Immature natural killer cell (primary cell): ENCODE measurements around the gene TAS2R40. TPM values are rescaled to one million over a fixed set of nuclear protein-coding genes. Genes with fewer than 3 reads are reported as not detected.
A peak's percentile ranks its signal among the peaks of the same experiment; 100 is the strongest.
"Not testable (repeated sequence)": the region's sequence is repeated elsewhere in the genome, so short reads cannot be mapped to it uniquely, and the experiment has no call there.

ENCODE experiments used
- DNase-seq, 3 donors: peaks; one replicate each; pipeline ENCODE4 v3.0.0; 2022; ENCODE audit warnings: mixed read lengths in 1 of 3
- H3K27ac Mint-ChIP-seq, 6 donors: one replicate each; pipeline ENCODE4 v1.8.0; 2020; ENCODE audit warnings: mixed read lengths in 6 of 6, mild to moderate bottlenecking in 5 of 6, inconsistent platforms in 4 of 6, moderate library complexity in 3 of 6
- H3K27me3 Mint-ChIP-seq, 3 donors: one replicate each; pipeline ENCODE4 v1.8.0; 2020 to 2021; ENCODE audit warnings: low read depth in 3 of 3, mild to moderate bottlenecking in 3 of 3, mixed read lengths in 3 of 3, moderate library complexity in 3 of 3, inconsistent platforms in 1 of 3
- H3K36me3 Mint-ChIP-seq, 3 donors: one replicate each; pipeline ENCODE4 v1.8.0; 2020; ENCODE audit warnings: mixed read lengths in 3 of 3, inconsistent platforms in 2 of 3, mild to moderate bottlenecking in 2 of 3
- H3K4me1 Mint-ChIP-seq, 2 donors: one replicate each; pipeline ENCODE4 v1.8.0; 2020; ENCODE audit warnings: inconsistent platforms in 2 of 2, mild to moderate bottlenecking in 2 of 2, mixed read lengths in 2 of 2, moderate library complexity in 1 of 2
- H3K4me3 Mint-ChIP-seq, 5 donors: one replicate each; pipeline ENCODE4 v1.8.0; 2020; ENCODE audit warnings: mild to moderate bottlenecking in 5 of 5, mixed read lengths in 5 of 5, inconsistent platforms in 3 of 5, moderate library complexity in 3 of 5
- H3K9me3 Mint-ChIP-seq, 6 donors: one replicate each; pipeline ENCODE4 v1.8.0; 2020; ENCODE audit warnings: mild to moderate bottlenecking in 6 of 6, mixed read lengths in 6 of 6, inconsistent platforms in 4 of 6, moderate library complexity in 3 of 6
- polyA plus RNA-seq, 3 donors: library from polyadenylated mRNA; unstranded; fragments of 300-500 nt; fragmentation: Illumina TruSeq; gene quantifications; one replicate each; pipeline ENCODE4 v1.2.3, GENCODE V29; 2021

The TAS2R40 gene
- polyA plus RNA-seq, 3 donors from 2014 or later, result not detected

DNA sequence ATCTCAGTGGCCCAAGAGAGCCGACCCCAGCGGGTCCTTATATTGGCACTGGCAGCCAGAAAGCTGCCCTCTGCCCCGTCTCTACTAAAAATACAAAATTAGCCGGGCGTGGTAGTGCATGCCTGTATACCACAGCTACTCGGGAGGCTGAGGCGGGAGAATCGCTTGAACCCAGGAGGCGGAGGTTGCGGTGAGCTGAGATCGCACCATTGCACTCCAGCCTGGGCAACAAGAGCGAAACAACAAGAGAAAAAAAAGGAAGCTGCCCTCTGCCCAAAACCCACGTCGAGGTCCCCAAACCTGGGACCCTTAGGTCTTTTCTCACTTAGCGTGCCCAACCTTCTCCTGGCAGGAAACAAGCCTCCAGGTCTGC is 42.3 kb downstream of the TAS2R40 start:
- H3K36me3 Mint-ChIP-seq, result peaks cover 5 to 16% (median 7%) of the 10 kb centered on the region in 3 donors
- H3K4me1 Mint-ChIP-seq, result peaks cover 30 to 44% of the 10 kb centered on the region in 2 donors
- H3K4me3 Mint-ChIP-seq, result peak overlapping the region; percentile 87 to 97 (median 95)
- peak overlapping the region; percentile 82 to 95 (median 88) for H3K27ac Mint-ChIP-seq
- not testable (repeated sequence) for DNase-seq, H3K27me3 Mint-ChIP-seq, H3K9me3 Mint-ChIP-seq

DNA sequence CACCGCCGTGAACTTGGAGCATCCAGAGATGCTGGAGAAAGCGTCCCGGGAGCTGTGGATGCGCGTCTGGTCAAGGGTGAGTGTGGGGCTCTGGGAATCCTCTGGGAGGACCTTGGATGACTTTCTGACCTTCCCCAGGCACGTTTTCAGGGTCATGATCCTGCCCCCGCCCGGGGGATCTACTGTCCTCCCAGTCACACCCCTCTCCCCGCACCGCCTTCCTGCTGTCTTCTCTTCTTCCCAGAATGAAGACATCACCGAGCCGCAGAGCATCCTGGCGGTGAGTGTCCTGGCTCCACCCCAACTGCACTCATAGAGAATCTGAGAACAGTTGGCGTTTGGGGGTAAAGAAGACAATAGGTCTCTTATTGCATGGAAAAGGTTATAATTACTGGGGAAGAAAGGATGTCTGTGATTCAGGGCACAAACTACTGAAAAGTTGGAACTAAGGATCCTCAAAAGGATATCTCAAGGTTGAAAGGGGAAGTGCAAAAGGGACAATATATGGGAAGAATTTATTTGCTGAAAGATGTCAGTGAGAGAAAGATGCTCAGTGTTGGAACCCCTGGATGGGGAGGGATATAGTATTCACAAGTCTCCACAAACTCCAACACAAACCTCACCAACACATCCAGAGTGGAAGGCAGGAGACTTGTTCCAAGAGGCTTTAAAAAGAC is 43.3 kb downstream of the TAS2R40 start:
- peak overlapping the region; percentile 13 to 97 (median 33) for H3K4me3 Mint-ChIP-seq
- peaks cover 13 to 26% (median 13%) of the 10 kb centered on the region in 3 donors for H3K36me3 Mint-ChIP-seq
- H3K4me1 Mint-ChIP-seq, result peaks cover 30 to 44% of the 10 kb centered on the region in 2 donors
- peak overlapping the region in 5 of 6 donors; percentile 21 to 88 (median 45) for H3K27ac Mint-ChIP-seq
- no peaks in the 10 kb centered on the region for H3K9me3 Mint-ChIP-seq
- DNase-seq, result no peak
- H3K27me3 Mint-ChIP-seq, result peaks cover 0 to 3% (median 3%) of the 10 kb centered on the region in 3 donors

DNA sequence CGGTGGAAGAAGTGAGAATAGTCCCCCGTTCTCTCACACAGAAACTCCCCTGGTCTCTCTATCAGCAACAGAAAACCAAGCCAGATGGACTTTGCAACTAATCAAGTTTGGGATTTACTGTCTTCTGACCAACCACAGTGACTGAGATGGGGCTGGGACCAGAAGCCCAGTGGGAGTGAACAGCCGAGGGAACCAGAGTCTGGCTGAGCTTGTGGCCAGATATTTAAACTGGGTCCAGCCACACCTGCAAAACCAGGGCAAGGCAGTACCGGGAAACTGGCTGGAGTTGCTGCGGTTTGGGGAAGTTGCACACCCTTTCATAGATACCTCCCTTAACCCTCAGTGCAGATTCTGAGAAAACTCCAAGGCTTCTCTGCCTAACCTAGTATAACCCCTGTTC is 47.4 kb downstream of the TAS2R40 start:
- Mint-ChIP-seq H3K27ac (peak overlapping the region in 2 of 6 donors; percentile 30 to 52), H3K4me3 (no peak overlapping the region), H3K27me3 (peaks cover 0 to 3% (median 0%) of the 10 kb centered on the region in 3 donors), H3K36me3 (peaks cover 13 to 26% (median 18%) of the 10 kb centered on the region in 3 donors), H3K9me3 (no peaks in the 10 kb centered on the region), H3K4me1 (peaks cover 13 to 22% of the 10 kb centered on the region in 2 donors)
- DNase-seq, result no peak

DNA sequence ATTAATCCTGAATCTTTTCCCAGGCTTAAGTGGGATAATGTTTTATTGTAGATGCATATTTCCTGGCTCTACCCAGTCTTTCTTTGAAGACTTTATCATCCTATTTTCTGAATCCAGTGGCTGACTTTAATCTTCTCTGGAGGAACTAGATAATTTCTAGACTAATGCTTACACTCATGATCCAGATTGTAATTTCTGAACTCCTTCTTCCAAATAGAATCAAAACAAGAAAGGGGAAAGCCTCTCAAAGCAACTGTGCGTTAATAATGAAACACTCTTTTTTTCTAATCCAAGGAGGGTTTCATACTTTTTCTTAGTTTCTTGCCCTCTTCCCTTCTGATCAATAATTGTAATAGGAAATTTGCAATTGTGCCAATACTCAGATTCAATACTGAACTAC is 49.4 kb downstream of the TAS2R40 start:
- H3K27ac Mint-ChIP-seq, result peak overlapping the region in 1 of 6 donors; percentile 67
- H3K36me3 Mint-ChIP-seq, result peaks cover 12 to 22% (median 18%) of the 10 kb centered on the region in 3 donors
- H3K27me3 Mint-ChIP-seq, result peaks cover 0 to 2% (median 1%) of the 10 kb centered on the region in 3 donors
- peaks cover 0 to 2% of the 10 kb centered on the region in 2 donors for H3K4me1 Mint-ChIP-seq
- H3K4me3 Mint-ChIP-seq, result no peak overlapping the region
- no peaks in the 10 kb centered on the region for H3K9me3 Mint-ChIP-seq
- DNase-seq, result no peak

Other genes starting within 250 kb of the TAS2R40 start
- not detected for gene OR9A2, start 194.9 kb upstream of the TAS2R40 start, polyA plus RNA-seq
- gene OR6V1, start 169.7 kb upstream of the TAS2R40 start, polyA plus RNA-seq, result not detected
- gene PIP, start 90.0 kb upstream of the TAS2R40 start, polyA plus RNA-seq, result not detected
- not detected for gene TAS2R39, start 38.6 kb upstream of the TAS2R40 start, polyA plus RNA-seq
- 100 to 1,000 TPM; 238 to 266 (median 252) TPM for gene GSTK1, start 41.4 kb downstream of the TAS2R40 start, polyA plus RNA-seq
- not detected for gene TMEM139, start 62.9 kb downstream of the TAS2R40 start, polyA plus RNA-seq
- gene CASP2, start 66.3 kb downstream of the TAS2R40 start, polyA plus RNA-seq, result 10 to 100 TPM in 1 of 3 donors, 1 to 10 TPM in 2; 8.8 to 24.2 (median 9.8) TPM
- gene CLCN1, start 94.1 kb downstream of the TAS2R40 start, polyA plus RNA-seq, result under 1 TPM in 1 of 3 donors, not detected in 2; 0.07 TPM
- 1 to 10 TPM; 1.2 to 2.3 (median 1.9) TPM for gene FAM131B, start 140.7 kb downstream of the TAS2R40 start, polyA plus RNA-seq
- gene ZYX, start 159.3 kb downstream of the TAS2R40 start, polyA plus RNA-seq, result 100 to 1,000 TPM in 1 of 3 donors, 10 to 100 TPM in 2; 50.7 to 144 (median 51.9) TPM
- gene EPHA1, start 186.8 kb downstream of the TAS2R40 start, polyA plus RNA-seq, result under 1 TPM in 2 of 3 donors, not detected in 1; 0.22 to 0.51 TPM
- gene TAS2R60, start 221.4 kb downstream of the TAS2R40 start, polyA plus RNA-seq, result not detected